ENCODE data around the gene DENND4C. TPM values are rescaled to one million over a fixed set of nuclear protein-coding genes. Genes with fewer than 3 reads are reported as not detected.
"Not testable (repeated sequence)": the region's sequence is repeated elsewhere in the genome, so short reads cannot be mapped to it uniquely, and the experiment has no call there.

DENND4C gene
- total RNA-seq, 1 donor from 2014 or later = 41.5 TPM

- Histone ChIP-seq H3K27ac (peak overlapping the region in 1 of 2 donors; percentile 96), H3K4me3 (no peak overlapping the region), H3K36me3 (no peaks in the 10 kb centered on the region), H3K9me3 (no peaks in the 10 kb centered on the region), H3K27me3 (no peaks in the 10 kb centered on the region), H3K4me1 (peaks cover 10 to 18% of the 10 kb centered on the region in 2 donors)
- no peak for TF ChIP-seq CTCF (IDR thresholded peaks at IDR 0.05)
- DNase-seq (ENCODE audit: low spot score in 2 of 2) = no peak
- intact Hi-C loops (cut with DNase I) = no loop called here
These were observed 44.3 kb upstream of the DENND4C start for GRCh38 chr9:19186232-19186631.

GRCh38 chr9:19188771-19189170, 41.7 kb upstream of the DENND4C start:
- no peak for DNase-seq (ENCODE audit: low spot score in 2 of 2)
- no peak for TF ChIP-seq CTCF (IDR thresholded peaks at IDR 0.05)
- Histone ChIP-seq H3K4me1 (peaks cover 0 to 8% of the 10 kb centered on the region in 2 donors), H3K4me3 (no peak overlapping the region), H3K27me3 (no peaks in the 10 kb centered on the region), H3K9me3 (no peaks in the 10 kb centered on the region), H3K36me3 (no peaks in the 10 kb centered on the region), H3K27ac (no peak overlapping the region)
- intact Hi-C loops (cut with DNase I) = no loop called here

GRCh38 chr9:19192202-19193028, 38.1 kb upstream of the DENND4C start:
- Histone ChIP-seq H3K36me3 (no peaks in the 10 kb centered on the region), H3K27ac (no peak overlapping the region), H3K4me1 (no peaks in the 10 kb centered on the region), H3K27me3 (no peaks in the 10 kb centered on the region), H3K9me3 (no peaks in the 10 kb centered on the region), H3K4me3 (no peak overlapping the region)
- intact Hi-C loops (cut with DNase I) = no loop called here
- no peak for DNase-seq (ENCODE audit: low spot score in 2 of 2)
- TF ChIP-seq CTCF (IDR thresholded peaks at IDR 0.05) = no peak

GRCh38 chr9:19193029-19193324, 37.5 kb upstream of the DENND4C start:
- intact Hi-C loops (cut with DNase I) = no loop called here
- no peak for TF ChIP-seq CTCF (IDR thresholded peaks at IDR 0.05)
- H3K27ac ChIP-seq = no peak overlapping the region
- no peaks in the 10 kb centered on the region for H3K36me3 ChIP-seq
- H3K4me3 ChIP-seq = no peak overlapping the region
- H3K9me3 ChIP-seq = no peaks in the 10 kb centered on the region
- no peaks in the 10 kb centered on the region for H3K27me3 ChIP-seq
- no peak for DNase-seq (ENCODE audit: low spot score in 2 of 2)
- H3K4me1 ChIP-seq = no peaks in the 10 kb centered on the region

- H3K36me3 ChIP-seq; H3K4me1 ChIP-seq; DNase-seq (ENCODE audit: low spot score in 2 of 2); H3K9me3 ChIP-seq; H3K4me3 ChIP-seq; H3K27ac ChIP-seq; H3K27me3 ChIP-seq; intact Hi-C loops (cut with DNase I): not testable (repeated sequence)
These were observed 37.0 kb upstream of the DENND4C start for GRCh38 chr9:19193358-19193973.

GRCh38 chr9:19198406-19198805, 32.1 kb upstream of the DENND4C start:
- H3K9me3 ChIP-seq = no peaks in the 10 kb centered on the region
- H3K27ac ChIP-seq = no peak overlapping the region
- H3K4me3 ChIP-seq = no peak overlapping the region
- TF ChIP-seq CTCF (IDR thresholded peaks at IDR 0.05) = no peak
- no peaks in the 10 kb centered on the region for H3K36me3 ChIP-seq
- no peaks in the 10 kb centered on the region for H3K27me3 ChIP-seq
- intact Hi-C loops (cut with DNase I) = no loop called here
- DNase-seq (ENCODE audit: low spot score in 2 of 2) = no peak
- no peaks in the 10 kb centered on the region for H3K4me1 ChIP-seq

Data from ascending aorta (tissue), 2 donors.